Activated CD4-positive, CD25-positive, alpha-beta regulatory T cell treated with anti-CD3 and anti-CD28 coated beads, Interleukin-2, amount 50 U/mL, for 72 hours (primary cell): ENCODE results near the gene TRA2A.
"Not testable (repeated sequence)": the region's sequence is repeated elsewhere in the genome, so short reads cannot be mapped to it uniquely, and the experiment has no call there.

Experiments
- DNase-seq: peaks from one replicate; pipeline ENCODE4 v3.0.0; 2021

Gene TRA2A

GRCh38 chr7:23531794-23532489 is at the start of gene TRA2A:
Gene TRA2A, minus strand, starts transcription at chr7:23531981. Its CDS starts 157 bp downstream, at chr7:23531824.
- peak; percentile 97 for DNase-seq

DNA sequence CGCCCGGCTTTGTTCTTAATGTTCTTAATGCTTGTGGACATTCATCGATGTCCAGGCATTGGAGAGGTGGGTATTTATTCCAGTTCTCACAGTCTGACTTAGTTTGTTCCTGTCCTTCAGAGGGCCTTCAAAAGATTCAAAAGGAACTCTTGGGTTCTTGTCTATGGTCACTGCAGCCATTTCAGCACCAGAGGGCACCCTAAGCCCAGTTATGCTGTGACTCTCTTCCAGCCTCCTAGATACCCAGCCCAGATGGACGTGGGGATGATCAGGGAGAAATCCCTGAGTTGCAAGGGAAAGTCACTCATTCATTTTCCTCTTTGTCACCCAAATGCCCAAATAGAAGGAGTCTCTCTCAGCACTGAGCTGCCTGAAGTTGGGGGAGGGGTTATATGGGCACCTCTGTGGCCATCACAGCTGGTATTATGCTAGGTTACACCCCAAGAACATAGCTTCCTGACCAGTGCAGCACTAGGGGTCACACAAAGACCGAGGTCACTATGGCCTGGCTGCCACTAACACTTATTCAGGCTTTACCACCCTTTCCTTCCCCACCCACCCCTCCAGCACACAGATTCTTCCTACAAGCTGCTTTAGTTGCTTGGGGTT is 38.9 kb upstream of the TRA2A start:
- DNase-seq: peak; percentile 65

- DNase-seq: no peak
These were observed 26.5 kb upstream of the TRA2A start for GRCh38 chr7:23558303-23558702.

- DNase-seq: no peak
These were observed 15.9 kb upstream of the TRA2A start for GRCh38 chr7:23547662-23548061.

GRCh38 chr7:23546897-23547572 is 15.3 kb upstream of the TRA2A start:
- peak; percentile 54 for DNase-seq

DNA sequence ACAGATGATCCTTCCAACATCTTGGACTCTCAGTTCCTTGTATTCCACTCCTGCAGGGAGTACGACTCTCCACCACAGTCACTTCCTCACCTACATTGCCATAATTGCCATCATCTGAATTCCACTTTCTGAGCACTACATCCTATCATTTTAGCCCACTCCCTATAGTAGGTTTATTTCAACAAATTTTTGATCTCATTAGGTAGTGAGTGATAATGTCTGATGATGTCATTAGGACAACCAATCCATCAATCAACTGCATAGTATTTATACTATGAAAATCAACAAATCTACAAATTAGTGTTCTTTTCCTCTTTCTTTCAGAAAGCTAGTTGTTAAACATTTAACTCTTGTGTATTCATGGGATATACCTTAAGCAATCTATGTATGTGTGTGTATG is 13.7 kb upstream of the TRA2A start:
- DNase-seq: no peak

DNA sequence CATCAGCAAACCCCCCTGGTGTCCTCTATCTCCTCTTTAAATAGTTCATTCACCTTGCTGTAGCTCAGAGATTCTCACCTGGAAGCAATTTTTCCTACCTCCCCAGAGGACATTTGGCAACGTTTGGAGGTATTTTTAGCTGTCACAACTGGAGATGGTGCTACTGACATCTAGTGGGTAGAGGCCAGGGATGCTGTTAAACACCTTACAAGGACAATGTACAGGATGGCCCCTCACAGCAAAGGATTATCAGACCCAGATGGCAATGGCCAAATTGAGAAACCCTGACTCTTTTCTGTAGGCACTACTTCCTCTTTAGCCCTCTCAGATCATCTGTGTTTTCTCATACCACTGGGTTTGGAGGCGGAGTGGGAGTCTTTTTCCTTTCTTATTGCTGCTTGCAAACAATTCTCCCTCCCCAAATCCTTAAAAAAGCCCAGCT is 13.2 kb upstream of the TRA2A start:
- no peak for DNase-seq

GRCh38 chr7:23542752-23543151 is 11.0 kb upstream of the TRA2A start:
- DNase-seq: no peak

DNA sequence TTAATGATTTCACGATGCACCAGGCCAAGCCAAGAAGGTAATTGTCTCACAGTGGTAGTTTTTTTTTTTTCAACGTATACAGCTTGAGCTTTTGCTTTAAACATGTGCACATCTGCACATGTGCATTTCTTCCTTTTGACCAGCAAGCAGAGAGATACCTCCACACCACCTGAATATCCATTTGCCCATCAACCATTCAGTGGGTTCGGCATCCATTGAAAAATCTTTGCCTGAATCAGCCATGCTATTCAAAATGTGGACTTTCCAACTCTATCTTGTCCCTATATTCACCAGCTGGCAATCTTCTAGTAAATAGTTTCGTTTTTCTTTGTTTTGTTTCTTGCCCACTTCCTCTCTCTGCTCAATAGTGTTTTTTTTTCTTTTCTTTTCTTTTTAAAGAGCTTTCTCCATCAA is 7.7 kb upstream of the TRA2A start:
- DNase-seq: no peak

- DNase-seq: no peak
These were observed 6.5 kb upstream of the TRA2A start for GRCh38 chr7:23538301-23538700.

- DNase-seq: no peak
These were observed 1.4 kb upstream of the TRA2A start for GRCh38 chr7:23533238-23533604.

DNA sequence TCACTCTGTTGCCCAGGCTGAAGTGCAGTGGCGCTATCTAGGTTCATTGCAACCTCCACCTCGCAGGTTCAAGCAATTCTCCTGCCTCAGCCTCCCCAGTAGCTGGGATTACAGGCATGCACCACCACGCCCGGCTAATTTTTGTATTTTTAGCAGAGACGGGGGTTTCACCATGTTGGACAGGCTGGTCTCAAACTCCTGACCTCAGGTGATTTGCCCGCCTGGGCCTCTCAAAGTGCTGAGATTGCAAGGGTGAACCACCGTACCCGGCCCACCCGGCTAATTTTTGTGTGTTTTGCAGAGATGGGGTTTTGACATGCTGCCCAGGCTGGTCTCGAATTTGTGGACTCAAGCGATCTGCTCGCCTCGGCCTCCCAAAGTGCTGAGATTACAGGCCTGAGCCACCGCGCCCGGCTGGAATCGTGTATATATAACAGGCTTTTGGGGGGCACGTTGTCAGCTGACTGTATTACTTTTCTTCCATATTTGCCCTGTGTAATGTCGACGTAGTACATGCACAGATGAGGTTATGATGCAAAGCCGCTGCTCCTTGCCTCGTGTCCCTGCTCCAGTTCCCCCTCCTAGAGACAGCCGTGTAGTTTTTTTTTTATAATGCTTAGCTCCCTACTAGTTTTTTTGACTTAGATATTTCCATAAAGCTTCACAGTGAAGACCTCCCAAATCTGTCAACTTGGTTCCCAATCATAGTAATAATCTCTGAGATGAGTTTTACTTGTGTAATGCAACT is 883 bp upstream of the TRA2A start:
- DNase-seq: no peak

DNA sequence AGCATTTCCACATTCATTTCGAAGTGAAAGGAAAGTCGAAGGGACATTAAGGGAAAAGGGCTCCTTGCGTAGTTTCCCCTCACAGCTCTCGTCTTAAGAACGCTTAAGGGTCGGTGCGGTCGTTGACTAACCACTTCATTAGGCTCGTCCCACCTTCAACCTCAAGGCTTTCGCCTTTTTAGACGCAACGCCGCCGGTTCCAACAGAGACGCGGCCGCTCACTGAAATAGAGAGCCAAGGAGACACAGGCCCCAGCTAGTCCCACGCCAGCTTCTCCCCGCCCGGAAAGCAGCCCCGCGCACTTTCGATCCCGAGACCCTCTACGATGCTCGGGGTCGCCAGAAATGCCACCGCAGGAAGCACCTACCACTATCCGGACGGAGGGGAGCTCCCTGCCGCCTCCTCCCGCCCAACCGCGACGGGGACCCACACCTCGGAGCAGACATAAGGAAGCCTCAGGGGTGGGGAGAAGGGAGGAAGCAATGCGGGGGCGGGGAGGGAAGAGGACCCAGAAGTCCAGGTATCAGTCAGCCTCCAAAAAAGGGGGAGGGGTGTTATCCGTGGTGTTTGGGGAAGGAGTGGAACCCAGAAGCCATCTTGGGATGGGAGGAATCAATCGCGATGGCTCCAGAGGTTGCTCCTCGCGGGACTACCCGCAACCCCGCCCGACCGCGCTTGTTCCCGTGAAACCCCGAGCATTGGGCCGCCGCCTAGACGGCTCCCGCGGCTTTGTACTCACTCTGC is 559 bp downstream of the TRA2A start:
- peak; percentile 62 for DNase-seq

DNA sequence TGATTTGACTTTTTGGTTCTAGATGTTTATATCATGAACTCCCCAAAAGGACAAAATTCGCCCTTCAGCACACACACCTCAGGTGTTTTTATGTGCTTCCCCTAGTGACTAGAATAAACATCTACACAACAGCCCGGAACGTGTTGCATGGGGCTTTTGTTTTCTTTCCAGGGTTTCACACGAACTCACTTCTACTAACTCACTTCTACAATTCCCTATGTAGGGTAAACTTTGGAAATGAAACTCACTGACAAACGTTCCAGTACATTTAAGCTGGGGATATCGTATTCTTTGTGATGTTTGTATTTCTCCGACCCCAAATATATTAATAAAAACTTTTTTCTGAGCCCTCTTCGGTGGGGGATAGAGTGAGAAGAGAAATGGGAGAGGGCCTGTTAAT is 1.4 kb downstream of the TRA2A start:
- no peak for DNase-seq

- DNase-seq: no peak
These were observed 2.4 kb downstream of the TRA2A start for GRCh38 chr7:23529262-23529859.

DNA sequence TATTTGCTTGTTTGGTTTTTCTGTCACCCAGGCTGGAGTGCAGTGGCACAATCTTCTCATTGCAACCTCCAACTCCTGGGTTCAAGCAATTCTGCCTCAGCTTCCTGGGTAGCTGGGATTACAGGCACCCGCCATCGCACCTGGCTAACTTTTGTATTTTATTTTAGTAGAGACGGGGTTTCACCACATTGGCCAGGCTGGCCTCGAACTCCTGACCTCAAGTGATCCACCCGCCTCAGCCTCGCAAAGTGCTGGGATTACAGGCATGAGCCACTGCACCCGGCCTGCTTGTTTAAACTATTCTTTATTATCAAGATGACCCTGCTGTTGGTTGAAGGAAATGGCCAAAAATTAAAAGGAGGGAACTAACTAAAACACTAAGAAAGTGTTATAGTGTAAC is 6.2 kb downstream of the TRA2A start:
- DNase-seq: not testable (repeated sequence)

DNA sequence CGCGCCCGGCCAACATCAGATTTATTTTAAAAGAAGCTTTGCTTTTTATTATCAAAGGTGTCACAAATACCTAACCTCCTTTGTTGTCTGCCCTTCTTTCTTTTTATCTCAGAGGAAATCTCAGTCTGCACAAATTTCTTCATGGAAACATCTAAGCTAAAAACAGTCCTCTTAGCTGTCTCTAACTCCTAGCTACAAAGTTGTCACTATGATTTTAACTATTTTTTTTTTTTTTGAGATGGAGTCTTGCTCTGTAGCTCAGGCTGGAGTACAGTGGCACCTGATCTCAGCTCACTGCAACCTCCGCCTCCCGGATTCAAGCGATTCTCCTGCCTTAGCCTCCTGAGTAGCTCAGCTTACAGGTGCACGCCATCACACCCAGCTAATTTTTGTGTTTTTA is 7.3 kb downstream of the TRA2A start:
- no peak for DNase-seq

DNA sequence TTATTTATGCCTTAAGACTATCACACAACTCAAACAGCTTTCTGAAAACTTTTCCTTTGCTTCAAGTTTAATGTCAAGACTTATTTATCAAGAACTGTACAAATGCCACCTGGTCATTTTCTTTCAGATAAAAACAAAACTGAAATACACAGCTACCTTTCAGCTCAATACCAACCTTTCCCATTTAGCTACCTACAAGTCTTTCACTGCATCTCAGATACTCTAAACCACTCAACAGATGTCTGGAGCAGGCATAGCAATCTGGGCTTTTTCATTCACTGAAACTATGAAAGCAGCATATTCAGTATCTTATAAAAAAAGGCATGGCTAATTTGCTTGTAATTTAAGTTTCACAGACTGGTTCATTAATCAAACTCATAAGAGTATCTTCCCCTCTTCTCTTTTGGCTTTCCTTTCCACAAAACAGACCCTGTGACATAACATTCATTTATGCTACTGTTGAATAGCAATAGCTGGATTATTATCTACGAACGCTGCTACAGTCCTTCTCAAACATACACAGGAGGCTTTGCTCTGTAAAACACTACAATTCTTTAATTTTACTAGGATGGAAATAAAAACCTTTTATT is 8.2 kb downstream of the TRA2A start:
- DNase-seq: no peak

DNA sequence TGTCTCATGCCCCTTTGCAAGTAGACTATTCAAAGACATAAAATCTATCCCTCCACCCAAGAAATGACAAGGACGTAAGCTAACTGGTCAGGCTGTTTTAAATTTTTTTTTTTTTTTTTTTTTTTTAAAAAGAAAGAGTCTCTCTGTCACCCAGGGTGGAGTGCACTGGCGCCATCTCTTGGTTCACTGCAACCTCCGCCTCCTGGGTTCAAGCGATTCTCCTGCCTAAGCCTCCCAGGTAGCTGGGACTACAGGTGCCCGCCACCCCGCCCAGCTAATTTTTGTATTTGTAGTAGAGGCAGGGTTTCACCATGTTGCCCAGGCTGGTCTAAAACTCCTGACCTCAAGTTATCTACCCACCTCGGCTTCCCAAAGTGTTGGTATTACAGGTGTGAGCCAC is 11.2 kb downstream of the TRA2A start:
- no peak for DNase-seq

- no peak for DNase-seq
These were observed 17.0 kb downstream of the TRA2A start for GRCh38 chr7:23514755-23515154.

DNA sequence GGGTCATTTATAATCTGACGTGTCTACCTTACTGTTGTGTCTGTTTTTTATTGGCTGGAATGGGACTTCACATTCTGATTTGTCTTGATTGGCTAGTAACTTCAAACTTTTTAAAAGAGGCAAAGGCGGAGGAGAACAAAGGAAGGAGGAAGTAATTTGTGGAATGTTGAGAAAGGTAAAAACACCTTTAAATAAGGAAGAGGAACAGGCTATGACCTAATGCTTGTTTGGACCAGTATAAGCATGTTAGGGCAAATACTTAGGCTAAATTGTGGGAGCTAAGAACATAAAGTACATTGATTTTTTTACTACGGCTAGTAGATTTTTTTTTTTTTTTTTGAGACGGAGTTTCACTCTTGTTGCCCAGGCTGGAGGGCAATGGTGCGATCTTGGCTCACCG is 18.0 kb downstream of the TRA2A start:
- DNase-seq: not testable (repeated sequence)

DNA sequence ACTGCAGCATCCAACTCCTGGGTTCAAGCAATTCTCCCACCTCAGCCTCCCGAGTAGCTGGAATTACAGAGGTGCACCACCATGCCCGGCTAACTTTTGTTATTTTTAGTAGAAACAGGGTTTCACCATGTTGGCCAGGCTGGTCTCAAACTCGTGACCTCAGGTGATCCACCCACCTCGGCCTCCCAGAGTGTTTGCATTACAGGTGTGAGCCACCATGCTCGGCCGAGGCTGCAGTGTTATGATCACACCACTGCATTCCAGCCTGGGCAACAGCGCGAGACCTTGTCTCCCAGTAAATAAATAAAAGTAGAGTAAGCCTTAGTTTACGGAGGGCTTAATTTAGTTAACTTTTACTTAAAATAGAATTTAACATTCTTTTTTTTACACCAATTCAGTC is 37.8 kb downstream of the TRA2A start:
- no peak for DNase-seq
